Fibroblast of pulmonary artery (primary cell): ENCODE results near the gene VAV1.

Experiments used
- DNase-seq: peaks from one replicate; pipeline ENCODE4 v3.0.0-alpha.2; 2010; ENCODE audit warnings: low read depth
- H3K4me3 ChIP-seq: replicated peaks from 2 replicates; pipeline ENCODE4 v1.5.1; 2011; ENCODE audit warnings: low read depth, mild to moderate bottlenecking, control low read depth, low read length, moderate library complexity
- CTCF ChIP-seq: IDR thresholded peaks from 2 replicates; pipeline ENCODE4 v1.5.1; 2011; ENCODE audit warnings: mild to moderate bottlenecking, control low read depth, low read length, inconsistent platforms; ENCODE audit errors: missing control alignments

The VAV1 gene

GRCh38 chr19:6733338-6734095, 39.0 kb upstream of the VAV1 start:
- no peak for TF ChIP-seq CTCF
- DNase-seq: no peak

GRCh38 chr19:6734096-6734696, 38.3 kb upstream of the VAV1 start:
- no peak for DNase-seq
- no peak for TF ChIP-seq CTCF
- H3K4me3 ChIP-seq: no peak overlapping the region

More at GRCh38 chr19:6733338-6734095, 39.0 kb upstream of the VAV1 start:
- no peak overlapping the region for H3K4me3 ChIP-seq

DNA sequence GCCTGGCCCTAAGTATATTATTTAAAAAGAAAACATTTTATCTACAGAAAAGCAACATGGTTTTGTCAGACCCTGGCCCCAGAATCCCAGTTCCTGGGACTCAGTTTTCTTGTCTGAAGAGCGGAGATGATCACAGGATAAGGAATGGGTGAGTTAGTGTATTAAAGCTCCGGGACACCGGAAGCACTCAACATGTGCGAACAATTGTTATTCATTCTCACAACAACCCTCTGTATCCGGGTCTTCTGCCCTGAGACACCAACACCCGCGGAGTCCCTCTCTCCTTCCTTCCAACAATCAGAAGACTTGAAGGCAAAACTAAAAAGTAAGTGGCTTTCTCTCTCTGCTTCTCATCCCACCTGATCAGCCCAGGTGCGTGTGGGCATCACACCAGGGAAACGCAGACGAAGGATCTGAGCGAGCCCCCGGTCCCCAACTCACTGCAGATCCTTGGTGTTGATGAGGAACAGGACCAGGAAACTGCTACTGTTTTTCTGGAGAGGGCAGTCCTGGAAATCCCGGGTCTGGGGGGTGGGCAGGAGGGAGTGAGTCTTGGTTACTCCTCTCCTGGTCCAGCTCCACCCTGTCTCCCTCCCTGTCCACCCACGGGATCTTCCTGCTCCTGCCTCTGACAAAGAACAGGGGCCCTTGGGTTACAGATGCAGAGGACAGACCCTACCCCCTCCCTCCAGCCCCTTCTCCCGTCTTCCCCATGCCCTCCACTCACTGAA, 37.2 kb upstream of the VAV1 start:
- TF ChIP-seq CTCF: no peak
- DNase-seq: no peak
- peak overlapping the region; percentile 97 for H3K4me3 ChIP-seq

- DNase-seq: peak; percentile 94
Observed at GRCh38 chr19:6736169-6736916, 36.2 kb upstream of the VAV1 start.

GRCh38 chr19:6736917-6737283, 35.6 kb upstream of the VAV1 start:
- H3K4me3 ChIP-seq: peak overlapping the region; percentile 97
- no peak for DNase-seq
- TF ChIP-seq CTCF: no peak

More at GRCh38 chr19:6736169-6736916, 36.2 kb upstream of the VAV1 start:
- peak; percentile 71 for TF ChIP-seq CTCF
- peak overlapping the region; percentile 97 for H3K4me3 ChIP-seq

DNA sequence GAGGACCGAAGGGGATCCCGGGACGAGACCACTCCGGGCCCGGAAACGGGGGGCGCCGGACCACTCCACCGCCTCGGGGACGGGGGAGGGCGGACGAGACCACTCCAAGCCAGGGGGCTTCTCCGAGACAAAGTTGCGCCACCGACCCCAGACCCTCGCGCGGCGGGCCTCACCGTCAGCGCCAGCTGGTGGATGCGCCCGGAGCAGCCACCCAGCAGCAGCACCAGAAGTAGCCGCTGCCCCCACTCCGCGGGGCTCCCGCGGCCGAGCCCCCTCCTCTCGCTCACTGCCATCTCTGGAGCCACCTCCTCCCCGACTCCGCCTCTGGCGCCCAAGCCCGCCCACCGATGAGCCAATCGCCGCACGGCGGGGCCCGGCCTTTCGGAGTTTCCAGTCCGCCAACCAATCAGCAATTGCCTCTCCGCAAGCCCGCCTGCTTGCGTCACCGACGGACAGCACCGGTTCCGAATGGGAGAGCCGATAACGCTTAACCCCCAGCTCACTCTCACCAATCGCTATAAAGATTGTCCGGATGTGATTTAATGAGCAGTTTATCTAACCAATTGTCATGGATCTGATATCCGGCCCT, 35.1 kb upstream of the VAV1 start, which contains the start of gene GPR108:
Gene GPR108 (minus strand): TSS at position 297 of the 589 bp plus-strand sequence. CDS start 4 bp downstream, at position 293.
- no peak for TF ChIP-seq CTCF
- peak within 1 kb of the TSS; percentile 97 for H3K4me3 ChIP-seq
- DNase-seq: peak; percentile 100
